ENCODE data around the gene PLD6.
"Not testable (repeated sequence)": the region's sequence is repeated elsewhere in the genome, so short reads cannot be mapped to it uniquely, and the experiment has no call there.

PLD6 gene

GRCh38 chr17:17172990-17173389, 33.1 kb downstream of the PLD6 start:
- DNase-seq = no peak

DNA sequence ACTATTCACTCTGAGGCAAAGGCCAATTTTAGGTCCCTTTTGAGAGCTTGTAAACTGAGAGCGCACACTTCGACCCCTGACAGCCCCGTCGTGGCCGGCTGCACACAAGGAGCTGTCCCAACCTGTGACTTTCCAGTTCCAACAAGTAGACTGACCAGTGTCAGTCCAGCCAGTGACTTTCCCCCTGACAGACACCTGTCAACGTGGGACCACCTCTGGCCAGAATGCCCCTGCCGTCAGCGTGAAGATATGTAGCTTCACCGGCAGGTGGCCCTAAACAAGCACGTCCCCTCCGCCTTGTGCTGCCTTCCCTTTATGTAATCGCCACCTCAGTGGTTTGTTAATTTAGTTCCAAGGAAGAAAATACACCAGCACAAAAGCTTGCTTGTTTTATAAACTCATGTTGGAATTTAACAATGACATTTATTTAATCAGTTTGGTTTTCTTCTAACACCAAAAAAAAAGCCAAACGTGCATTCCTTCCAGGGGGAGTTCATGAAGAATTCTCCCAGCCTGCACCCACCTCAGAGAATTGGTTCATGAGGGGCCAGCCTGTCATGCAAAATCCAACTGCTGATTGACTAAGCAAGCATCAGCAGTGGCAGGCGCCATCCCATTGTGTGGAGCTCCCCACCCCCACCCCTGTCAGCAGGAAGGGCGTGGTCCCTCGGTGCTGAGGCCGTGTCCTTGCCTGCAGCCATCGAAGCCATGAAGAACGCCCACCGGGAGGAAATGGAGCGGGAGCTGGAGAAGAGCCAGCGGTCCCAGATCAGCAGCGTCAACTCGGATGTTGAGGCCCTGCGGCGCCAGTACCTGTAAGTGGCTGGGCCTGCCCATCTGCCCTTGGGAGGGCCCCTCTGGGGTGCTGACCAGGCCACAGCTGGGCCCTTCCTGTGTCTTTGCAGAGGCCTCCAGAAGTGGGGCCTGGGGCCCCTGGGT, 33.9 kb downstream of the PLD6 start:
- DNase-seq = no peak

GRCh38 chr17:17171186-17171585, 34.9 kb downstream of the PLD6 start:
- DNase-seq = no peak

GRCh38 chr17:17170346-17170985, 35.7 kb downstream of the PLD6 start:
- no peak for DNase-seq

- no peak for DNase-seq
These were observed 36.7 kb downstream of the PLD6 start for GRCh38 chr17:17169396-17169795.

DNA sequence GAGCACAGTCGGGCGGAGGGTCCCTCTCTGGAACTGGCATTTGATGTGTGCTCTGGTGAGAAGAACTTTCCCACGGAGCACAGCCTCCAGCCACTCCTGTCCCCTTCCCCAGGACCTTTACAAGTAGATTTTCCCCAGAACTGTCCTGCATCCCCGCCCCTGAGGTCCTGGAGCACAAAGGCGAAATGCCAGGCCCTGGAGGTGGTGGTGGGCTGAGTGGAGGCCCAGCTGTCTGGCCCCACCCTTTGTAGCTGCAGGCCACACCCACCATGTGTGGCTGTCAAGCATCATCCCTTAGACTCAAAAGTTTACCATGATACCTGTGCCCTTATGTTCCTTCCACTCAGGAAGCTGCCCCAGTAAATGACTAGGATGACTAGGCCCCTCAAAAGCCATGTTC, 37.7 kb downstream of the PLD6 start:
- DNase-seq = no peak

DNA sequence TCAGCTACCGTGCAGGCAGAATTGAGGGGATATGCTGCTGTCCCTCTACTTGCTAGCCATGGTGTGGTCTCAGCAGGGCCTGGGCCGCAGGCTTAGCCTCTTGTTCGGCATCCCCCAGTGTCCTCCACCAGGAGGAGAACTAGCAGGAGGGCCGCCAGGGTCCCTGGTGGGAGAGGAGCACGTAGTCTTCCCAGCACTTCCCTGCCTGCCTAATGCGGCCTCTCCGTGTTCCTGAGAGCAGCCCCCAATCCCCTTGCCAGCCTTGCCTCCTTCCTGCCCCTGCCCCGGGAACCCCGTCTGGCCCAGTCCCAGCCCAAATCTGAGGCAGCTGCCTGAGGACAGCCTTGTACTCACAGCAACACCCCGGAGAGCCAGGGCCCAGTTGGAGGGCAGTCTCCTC, 38.1 kb downstream of the PLD6 start:
- no peak for DNase-seq

GRCh38 chr17:17167356-17167755, 38.8 kb downstream of the PLD6 start:
- no peak for DNase-seq

GRCh38 chr17:17166446-17166845, 39.7 kb downstream of the PLD6 start:
- no peak for DNase-seq

DNA sequence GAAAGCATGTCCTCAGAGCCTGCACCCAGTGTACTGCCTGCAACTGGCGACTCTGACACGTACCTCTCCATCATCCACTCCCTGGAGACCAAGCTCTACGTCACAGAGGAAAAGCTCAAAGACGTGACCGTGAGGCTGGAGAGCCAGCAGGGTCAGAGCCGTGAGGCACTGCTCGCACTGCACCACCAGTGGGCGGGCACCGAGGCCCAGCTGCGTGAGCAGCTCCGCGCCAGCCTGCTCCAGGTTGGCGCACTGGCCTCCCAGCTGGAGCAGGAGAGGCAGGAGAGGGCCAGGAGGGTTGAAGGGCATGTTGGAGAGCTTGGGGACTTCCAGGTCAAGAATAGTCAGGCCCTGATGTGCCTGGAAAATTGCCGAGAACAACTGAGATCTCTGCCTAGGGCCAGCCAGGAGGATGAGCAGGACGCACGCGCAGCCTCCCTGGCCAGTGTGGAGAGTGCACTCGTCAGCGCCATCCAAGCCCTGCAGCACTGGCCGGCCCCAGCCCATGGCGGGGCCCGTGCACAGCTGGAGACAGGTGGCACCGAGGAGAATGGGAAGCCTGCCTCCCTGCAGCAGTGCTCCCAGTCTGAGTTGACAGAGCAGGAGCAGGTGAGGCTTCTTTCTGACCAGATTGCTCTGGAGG, 40.3 kb downstream of the PLD6 start:
- no peak for DNase-seq

- DNase-seq = no peak
These were observed 41.5 kb downstream of the PLD6 start for GRCh38 chr17:17164676-17165075.

DNA sequence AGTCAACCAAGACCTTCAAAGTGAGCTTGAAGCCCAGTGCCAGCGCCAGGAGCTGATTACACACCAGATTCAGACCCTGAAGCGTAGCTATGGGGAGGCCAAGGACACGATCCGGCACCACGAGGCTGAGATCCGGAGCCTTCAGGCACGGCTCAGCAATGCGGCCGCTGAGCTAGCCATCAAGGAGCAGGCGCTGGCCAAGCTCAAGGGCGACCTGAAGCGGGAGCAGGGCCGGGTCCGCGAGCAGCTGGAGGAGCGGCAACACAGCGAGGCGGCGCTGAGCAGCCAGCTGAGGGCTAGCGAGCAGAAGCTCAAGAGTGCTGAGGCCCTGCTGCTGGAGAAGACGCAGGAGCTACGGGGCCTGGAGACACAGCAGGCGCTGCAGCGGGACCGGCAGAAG, 42.0 kb downstream of the PLD6 start:
- no peak for DNase-seq

DNA sequence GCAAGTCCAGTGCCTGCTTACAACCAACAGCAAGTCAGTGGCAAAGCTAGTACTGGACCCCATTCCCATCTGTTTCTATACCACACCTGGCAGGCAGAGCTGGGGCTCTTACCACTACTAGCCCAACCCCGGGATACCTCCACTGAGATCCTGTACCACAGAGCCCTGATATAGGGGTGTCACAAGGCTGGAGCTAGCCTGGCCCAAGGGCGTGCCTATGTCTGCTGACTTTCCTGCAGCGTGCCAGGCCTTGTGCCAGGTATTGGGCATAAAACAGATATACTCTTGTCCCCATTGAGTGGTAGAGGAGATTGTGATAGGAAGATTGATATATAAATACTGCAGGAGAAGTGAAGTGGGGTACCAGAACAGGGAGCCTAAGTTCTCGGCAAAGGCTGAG, 44.4 kb downstream of the PLD6 start:
- no peak for DNase-seq

- DNase-seq = no peak
These were observed 45.0 kb downstream of the PLD6 start for GRCh38 chr17:17161121-17161520.

DNA sequence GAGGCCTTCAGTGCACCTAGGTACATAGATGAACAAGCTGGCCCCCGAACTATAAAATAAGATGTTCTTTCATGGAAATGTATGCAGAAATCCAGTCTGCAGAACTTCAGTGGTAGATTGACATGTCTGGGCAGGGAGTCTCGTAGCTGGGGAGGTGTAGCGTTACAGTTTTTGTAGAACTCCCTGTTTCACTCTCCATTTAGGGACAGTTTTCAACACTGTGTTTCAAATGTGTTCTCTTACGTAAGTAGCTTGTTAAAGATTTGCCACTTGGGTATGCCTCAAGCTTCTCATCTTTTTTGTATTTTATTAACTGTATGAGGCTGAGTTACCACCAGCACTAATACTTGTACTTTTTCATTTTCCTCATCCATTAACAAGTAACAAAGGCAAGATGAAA, 46.6 kb downstream of the PLD6 start:
- DNase-seq = no peak

GRCh38 chr17:17158506-17158905, 47.6 kb downstream of the PLD6 start:
- not testable (repeated sequence) for DNase-seq

DNA sequence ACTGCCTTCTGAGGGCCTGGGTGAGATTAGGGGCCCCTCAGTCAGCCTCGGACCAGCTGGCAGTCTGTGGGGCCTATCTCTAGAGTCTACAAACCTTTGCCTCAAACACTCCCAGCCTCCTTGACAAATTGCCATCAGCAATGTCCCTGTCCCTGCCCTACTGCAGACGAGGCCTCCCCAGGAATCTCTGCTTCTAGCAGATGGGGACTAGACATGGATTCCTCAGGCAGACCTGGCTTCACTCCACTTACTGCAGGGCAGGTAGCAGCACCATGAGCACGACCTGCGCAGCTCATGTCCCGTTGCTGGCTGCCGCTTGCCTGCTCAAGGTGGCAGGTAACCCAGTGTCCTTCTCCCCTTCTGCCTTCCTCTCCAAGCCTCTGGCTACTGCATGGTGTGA, 49.1 kb downstream of the PLD6 start:
- DNase-seq = no peak

DNA sequence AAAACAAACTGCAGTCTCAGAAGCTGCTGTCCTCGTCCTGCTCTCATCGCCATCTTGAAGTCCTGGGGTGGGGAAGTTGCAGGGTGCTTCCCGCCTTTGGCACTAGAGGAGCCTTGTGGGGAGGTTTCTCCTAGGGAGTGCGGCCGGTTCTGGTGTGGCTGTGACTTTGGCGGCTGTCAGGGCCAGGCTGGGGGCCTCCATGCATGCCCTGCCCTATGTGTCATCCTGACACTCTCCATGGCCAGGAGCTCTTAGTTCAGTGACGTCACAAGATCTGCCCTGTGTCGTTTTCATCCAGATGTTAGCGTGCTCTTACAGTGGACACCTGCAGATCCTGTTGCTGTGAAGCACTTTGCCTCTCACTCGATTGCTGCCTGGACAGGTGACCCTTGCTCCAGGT, 49.6 kb downstream of the PLD6 start:
- DNase-seq = no peak

- no peak for DNase-seq
These were observed 50.0 kb downstream of the PLD6 start for GRCh38 chr17:17156107-17156506.

- no peak for DNase-seq
These were observed 50.6 kb downstream of the PLD6 start for GRCh38 chr17:17155568-17155967.

DNA sequence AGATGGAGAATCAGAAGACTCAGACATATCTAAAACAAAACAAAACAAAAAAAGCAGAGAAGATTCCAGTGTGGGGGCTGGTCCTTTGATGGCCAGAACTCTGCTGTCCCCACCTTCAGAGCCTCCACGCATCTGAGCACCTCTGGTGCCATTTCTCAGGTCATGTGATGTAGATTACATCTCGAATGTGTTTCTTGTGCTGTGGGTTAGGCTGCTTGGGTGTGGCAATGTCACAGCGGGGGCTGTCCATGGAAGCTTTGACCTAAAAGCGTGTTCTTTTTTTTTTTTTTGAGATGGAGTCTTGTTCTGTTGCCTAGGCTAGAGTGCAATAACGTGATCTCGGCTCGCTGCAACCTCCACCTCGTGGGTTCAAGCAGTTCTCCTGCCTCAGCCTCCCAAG, 51.2 kb downstream of the PLD6 start:
- no peak for DNase-seq

DNA sequence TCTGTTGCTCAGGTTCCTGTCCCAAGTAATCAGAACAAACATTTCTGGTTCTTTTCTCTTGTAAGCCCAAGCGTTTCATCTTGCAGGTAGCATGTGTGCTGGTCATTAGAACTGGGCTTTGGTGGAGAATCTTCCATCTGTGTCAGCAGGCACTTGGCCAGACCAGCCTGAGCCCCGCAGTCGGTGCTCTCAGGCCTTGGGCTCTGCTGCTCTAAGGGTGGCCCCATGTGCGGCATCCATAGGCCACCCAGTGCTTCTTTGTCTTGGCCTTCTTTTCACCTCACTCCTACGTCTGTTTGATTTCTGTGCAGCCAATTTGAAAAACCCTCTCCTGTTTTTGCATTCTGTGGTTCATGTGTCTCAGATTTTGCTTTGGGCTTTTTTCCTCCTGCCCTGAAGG, 51.6 kb downstream of the PLD6 start:
- no peak for DNase-seq

GRCh38 chr17:17153709-17154108, 52.4 kb downstream of the PLD6 start:
- no peak for DNase-seq

DNA sequence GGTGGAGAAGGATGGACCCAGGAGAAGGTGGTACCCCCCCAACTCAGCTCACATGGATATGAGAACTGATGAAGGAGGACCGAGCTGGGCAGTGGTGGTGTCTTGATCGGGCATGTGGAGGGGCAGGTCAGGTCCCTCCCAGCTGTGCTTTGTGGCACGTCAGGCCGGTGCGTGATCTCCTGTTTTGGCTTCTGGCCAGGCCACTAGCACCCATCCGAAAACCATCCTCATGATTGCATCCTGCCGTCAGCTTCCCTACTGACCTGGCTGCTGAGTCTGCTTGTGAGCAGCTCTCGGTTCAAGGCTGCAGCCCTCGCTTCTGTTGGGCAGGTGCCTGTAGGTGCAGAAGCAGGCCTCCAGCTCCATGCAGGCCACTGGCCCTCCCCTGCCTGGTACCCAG, 53.1 kb downstream of the PLD6 start:
- no peak for DNase-seq
